WTC11 (cell line): ENCODE data around the gene RGS17. TPM values are rescaled to one million over a fixed set of nuclear protein-coding genes. Genes with fewer than 3 reads are reported as not detected.

ENCODE experiments used
- ATAC-seq: fragments of 200-7000 bp; cut with Tn5 transposase; 2 replicates; pipeline ENCODE4 v1.10.0; 2021; ENCODE audit warnings: mild to moderate bottlenecking, moderate library complexity
- CTCF ChIA-PET: fragments of 300-600 bp; sonication (Branson Sonifier 250); formaldehyde crosslinking; loops from one replicate; lab custom pipeline; 2021; ENCODE audit warnings: antibody characterized with exemption; lab: Charles Lee
- POLR2A ChIA-PET: fragments of 350-600 bp; sonication (Branson Sonifier 250); formaldehyde crosslinking; loops from one replicate; lab custom pipeline; 2021; ENCODE audit warnings: antibody characterized with exemption; lab: Charles Lee
- DNase-seq: peaks from one replicate; pipeline ENCODE4 v3.0.0; 2021; ENCODE audit warnings: low spot score
- H3K27ac Mint-ChIP-seq: 2 replicates; pipeline ENCODE4 v1.8.0; 2021; ENCODE audit warnings: mixed read lengths
- H3K27me3 Mint-ChIP-seq: 2 replicates; pipeline ENCODE4 v1.8.0; 2021; ENCODE audit warnings: low read depth, mild to moderate bottlenecking, moderate library complexity, mixed read lengths
- H3K36me3 Mint-ChIP-seq: 2 replicates; pipeline ENCODE4 v1.8.0; 2021; ENCODE audit warnings: mixed read lengths
- H3K4me1 Mint-ChIP-seq: 2 replicates; pipeline ENCODE4 v1.8.0; 2022; ENCODE audit warnings: mixed read lengths
- H3K4me3 Mint-ChIP-seq: 2 replicates; pipeline ENCODE4 v1.8.0; 2021; ENCODE audit warnings: mild to moderate bottlenecking, moderate library complexity, mixed read lengths
- H3K9me3 Mint-ChIP-seq: 2 replicates; pipeline ENCODE4 v1.8.0; 2021; ENCODE audit warnings: mixed read lengths
- AR ChIP-seq: fragments of 250-450 bp; sonication (Bioruptor Pico); IDR thresholded peaks from 2 replicates; pipeline ENCODE4 v1.9.0; 2021; ENCODE audit warnings: mild to moderate bottlenecking
- CREM ChIP-seq: sonication (generic); formaldehyde crosslinking; IDR thresholded peaks from 2 replicates; pipeline ENCODE4 v1.8.1; 2022; ENCODE audit warnings: mild to moderate bottlenecking, missing genetic modification reagents, moderate library complexity
- ELF4 ChIP-seq: sonication (generic); formaldehyde crosslinking; IDR thresholded peaks from 2 replicates; pipeline ENCODE4 v1.8.1; 2022; ENCODE audit warnings: low read depth, mild to moderate bottlenecking, moderate library complexity, missing genetic modification reagents
- EMX1 ChIP-seq: fragments of 250-450 bp; sonication (Bioruptor Pico); IDR thresholded peaks from 2 replicates; pipeline ENCODE4 v1.8.0; 2021; ENCODE audit warnings: mild to moderate bottlenecking
- FOXK1 ChIP-seq: sonication (generic); formaldehyde crosslinking; IDR thresholded peaks from 2 replicates; pipeline ENCODE4 v1.8.0; 2022; ENCODE audit warnings: mild to moderate bottlenecking, moderate library complexity, missing genetic modification reagents
- FOXP4 ChIP-seq: sonication (generic); formaldehyde crosslinking; IDR thresholded peaks from 2 replicates; pipeline ENCODE4 v1.8.0; 2022; ENCODE audit warnings: mild to moderate bottlenecking, missing genetic modification reagents
- JAZF1 ChIP-seq: fragments of 250-450 bp; sonication (Bioruptor Pico); IDR thresholded peaks from 2 replicates; pipeline ENCODE4 v1.9.0; 2021; ENCODE audit warnings: moderate library complexity, mild to moderate bottlenecking, inconsistent platforms
- JUN ChIP-seq: sonication (generic); formaldehyde crosslinking; IDR thresholded peaks from 2 replicates; pipeline ENCODE4 v1.8.0; 2023; ENCODE audit warnings: mild to moderate bottlenecking, missing genetic modification reagents
- MYBL2 ChIP-seq: sonication (generic); formaldehyde crosslinking; IDR thresholded peaks from 2 replicates; pipeline ENCODE4 v1.8.1; 2023; ENCODE audit warnings: mild to moderate bottlenecking, moderate library complexity, missing genetic modification reagents
- NFATC4 ChIP-seq: fragments of 250-450 bp; sonication (Bioruptor Pico); IDR thresholded peaks from 2 replicates; pipeline ENCODE4 v1.9.0; 2021; ENCODE audit warnings: mild to moderate bottlenecking
- NFE2L1 ChIP-seq: sonication (generic); formaldehyde crosslinking; IDR thresholded peaks from 2 replicates; pipeline ENCODE4 v1.8.1; 2023; ENCODE audit warnings: missing genetic modification reagents
- NFYB ChIP-seq: sonication (generic); formaldehyde crosslinking; conservative IDR thresholded peaks from 2 replicates; pipeline ENCODE4 v1.8.0; 2022; ENCODE audit warnings: low read depth, missing genetic modification reagents
- SMAD4 ChIP-seq: sonication (generic); formaldehyde crosslinking; IDR thresholded peaks from 2 replicates; pipeline ENCODE4 v1.8.0; 2022; ENCODE audit warnings: mild to moderate bottlenecking, missing genetic modification reagents
- TCF7 ChIP-seq: sonication (generic); formaldehyde crosslinking; IDR thresholded peaks from 2 replicates; pipeline ENCODE4 v1.8.0; 2022; ENCODE audit warnings: mild to moderate bottlenecking, low read depth, missing genetic modification reagents, moderate library complexity
- TEAD1 ChIP-seq: sonication (generic); formaldehyde crosslinking; IDR thresholded peaks from 2 replicates; pipeline ENCODE4 v1.8.0; 2022; ENCODE audit warnings: mild to moderate bottlenecking, missing genetic modification reagents
- ZNF232 ChIP-seq: sonication (generic); formaldehyde crosslinking; IDR thresholded peaks from 2 replicates; pipeline ENCODE4 v1.8.0; 2022; ENCODE audit warnings: mild to moderate bottlenecking, missing genetic modification reagents
- ZNF317 ChIP-seq: sonication (generic); formaldehyde crosslinking; IDR thresholded peaks from 2 replicates; pipeline ENCODE4 v1.8.1; 2023; ENCODE audit warnings: low read depth, mild to moderate bottlenecking, moderate library complexity, missing genetic modification reagents, borderline replicate concordance
- ZNF396 ChIP-seq: fragments of 250-450 bp; sonication (Bioruptor Pico); IDR thresholded peaks from 2 replicates; pipeline ENCODE4 v1.8.0; 2021; ENCODE audit warnings: mild to moderate bottlenecking, moderate library complexity, borderline replicate concordance
- ZNF416 ChIP-seq: fragments of 250-450 bp; sonication (Bioruptor Pico); IDR thresholded peaks from 2 replicates; pipeline ENCODE4 v1.9.0; 2021; ENCODE audit warnings: mild to moderate bottlenecking, inconsistent platforms
- total RNA-seq: library from RNA; stranded (reverse); gene quantifications from 3 replicates; pipeline ENCODE4 v1.2.3, GENCODE V29; 2021
- TF ChIP-seq, protein P1 (sequence below): sonication (generic); formaldehyde crosslinking; conservative IDR thresholded peaks from 2 replicates; pipeline ENCODE4 v1.8.1; 2023; ENCODE audit warnings: mild to moderate bottlenecking, low read depth, missing genetic modification reagents, moderate library complexity
- TF ChIP-seq, protein P2 (sequence below): sonication (generic); formaldehyde crosslinking; IDR thresholded peaks from 2 replicates; pipeline ENCODE4 v1.8.1; 2022; ENCODE audit warnings: missing genetic modification reagents, borderline replicate concordance
- TF ChIP-seq, protein P3 (sequence below): sonication (generic); formaldehyde crosslinking; IDR thresholded peaks from 2 replicates; pipeline ENCODE4 v1.8.0; 2022; ENCODE audit warnings: mild to moderate bottlenecking, missing genetic modification reagents
- TF ChIP-seq, protein P4 (sequence below): fragments of 250-450 bp; sonication (Bioruptor Pico); conservative IDR thresholded peaks from 2 replicates; pipeline ENCODE4 v1.9.0; 2021; ENCODE audit warnings: mild to moderate bottlenecking

Gene RGS17
- total RNA-seq, 1 experiment from 2014 or later: 9.3 TPM

DNA sequence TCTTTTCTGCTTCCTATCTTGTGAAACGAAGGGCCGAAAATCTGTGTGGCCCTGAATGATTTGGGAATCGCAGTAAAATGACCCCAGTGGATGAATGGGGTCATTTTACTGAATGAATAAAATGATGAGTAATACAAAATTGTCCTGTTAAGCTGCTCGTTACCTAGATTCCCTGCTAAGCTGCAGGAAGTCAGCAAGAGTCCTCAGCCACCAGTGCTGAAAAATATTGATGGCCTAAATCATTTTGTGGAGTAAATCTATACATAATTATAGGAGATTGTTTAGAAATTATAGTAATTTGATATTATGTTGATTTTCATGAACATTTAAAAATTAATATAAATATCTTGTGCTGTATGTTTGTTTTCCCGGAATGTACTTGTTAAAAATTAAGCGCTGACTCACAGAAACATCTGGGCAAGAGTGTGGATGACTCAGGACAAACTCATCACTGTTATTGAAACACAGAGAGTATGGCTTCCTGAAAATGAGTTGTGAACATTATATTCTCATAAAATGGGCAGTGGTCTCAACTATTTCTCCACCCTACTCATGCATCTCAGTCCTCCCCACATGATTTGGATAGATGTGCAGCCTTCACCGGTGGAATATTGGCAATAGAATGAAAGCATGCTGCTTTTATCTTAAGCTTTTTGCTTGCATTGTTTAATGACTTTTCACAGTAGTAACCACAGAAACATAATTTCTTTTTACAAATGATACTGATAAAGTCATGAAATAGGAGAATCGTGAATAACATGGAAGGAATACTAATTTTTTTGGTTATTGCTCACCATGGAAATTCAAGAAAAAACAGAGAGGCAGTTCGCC is 36.2 kb upstream of the RGS17 start:
- H3K36me3 Mint-ChIP-seq: no peaks in the 10 kb centered on the region
- ChIA-PET POLR2A (no interaction called here), CTCF (no interaction called here)
- ATAC-seq (no peak), DNase-seq (no peak)
- TF ChIP-seq NFATC4 (CRISPR knock-in tag) (no peak), FOXP4 (no peak), SMAD4 (no peak), NFYB (no peak), JAZF1 (CRISPR knock-in tag) (no peak), ZNF232 (no peak), TCF7 (CRISPR knock-in tag) (no peak), NFE2L1 (no peak), ZNF396 (CRISPR knock-in tag) (no peak), TEAD1 (CRISPR knock-in tag) (no peak)
- TF ChIP-seq, protein P1, sequence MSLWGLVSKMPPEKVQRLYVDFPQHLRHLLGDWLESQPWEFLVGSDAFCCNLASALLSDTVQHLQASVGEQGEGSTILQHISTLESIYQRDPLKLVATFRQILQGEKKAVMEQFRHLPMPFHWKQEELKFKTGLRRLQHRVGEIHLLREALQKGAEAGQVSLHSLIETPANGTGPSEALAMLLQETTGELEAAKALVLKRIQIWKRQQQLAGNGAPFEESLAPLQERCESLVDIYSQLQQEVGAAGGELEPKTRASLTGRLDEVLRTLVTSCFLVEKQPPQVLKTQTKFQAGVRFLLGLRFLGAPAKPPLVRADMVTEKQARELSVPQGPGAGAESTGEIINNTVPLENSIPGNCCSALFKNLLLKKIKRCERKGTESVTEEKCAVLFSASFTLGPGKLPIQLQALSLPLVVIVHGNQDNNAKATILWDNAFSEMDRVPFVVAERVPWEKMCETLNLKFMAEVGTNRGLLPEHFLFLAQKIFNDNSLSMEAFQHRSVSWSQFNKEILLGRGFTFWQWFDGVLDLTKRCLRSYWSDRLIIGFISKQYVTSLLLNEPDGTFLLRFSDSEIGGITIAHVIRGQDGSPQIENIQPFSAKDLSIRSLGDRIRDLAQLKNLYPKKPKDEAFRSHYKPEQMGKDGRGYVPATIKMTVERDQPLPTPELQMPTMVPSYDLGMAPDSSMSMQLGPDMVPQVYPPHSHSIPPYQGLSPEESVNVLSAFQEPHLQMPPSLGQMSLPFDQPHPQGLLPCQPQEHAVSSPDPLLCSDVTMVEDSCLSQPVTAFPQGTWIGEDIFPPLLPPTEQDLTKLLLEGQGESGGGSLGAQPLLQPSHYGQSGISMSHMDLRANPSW (CRISPR knock-in tag): no peak
- TF ChIP-seq, protein P2, sequence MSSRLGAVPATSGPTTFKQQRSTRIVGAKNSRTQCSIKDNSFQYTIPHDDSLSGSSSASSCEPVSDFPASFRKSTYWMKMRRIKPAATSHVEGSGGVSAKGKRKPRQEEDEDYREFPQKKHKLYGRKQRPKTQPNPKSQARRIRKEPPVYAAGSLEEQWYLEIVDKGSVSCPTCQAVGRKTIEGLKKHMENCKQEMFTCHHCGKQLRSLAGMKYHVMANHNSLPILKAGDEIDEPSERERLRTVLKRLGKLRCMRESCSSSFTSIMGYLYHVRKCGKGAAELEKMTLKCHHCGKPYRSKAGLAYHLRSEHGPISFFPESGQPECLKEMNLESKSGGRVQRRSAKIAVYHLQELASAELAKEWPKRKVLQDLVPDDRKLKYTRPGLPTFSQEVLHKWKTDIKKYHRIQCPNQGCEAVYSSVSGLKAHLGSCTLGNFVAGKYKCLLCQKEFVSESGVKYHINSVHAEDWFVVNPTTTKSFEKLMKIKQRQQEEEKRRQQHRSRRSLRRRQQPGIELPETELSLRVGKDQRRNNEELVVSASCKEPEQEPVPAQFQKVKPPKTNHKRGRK (CRISPR knock-in tag): no peak
- no peak overlapping the region for H3K27ac Mint-ChIP-seq
- peaks cover 3% of the 10 kb centered on the region; the same call in 1 of the 2 replicates for H3K9me3 Mint-ChIP-seq
- no peak overlapping the region for H3K4me3 Mint-ChIP-seq
- peaks cover 3% of the 10 kb centered on the region; the same call in 1 of the 2 replicates for H3K4me1 Mint-ChIP-seq
- H3K27me3 Mint-ChIP-seq: no peaks in the 10 kb centered on the region

- Mint-ChIP-seq H3K9me3 (peaks cover 4% of the 10 kb centered on the region), H3K4me3 (no peak overlapping the region), H3K27me3 (no peaks in the 10 kb centered on the region), H3K27ac (no peak overlapping the region), H3K4me1 (peaks cover 3% of the 10 kb centered on the region; the same call in 1 of the 2 replicates), H3K36me3 (no peaks in the 10 kb centered on the region)
- ATAC-seq: no peak
- DNase-seq: no peak
- ChIA-PET POLR2A (no interaction called here), CTCF (interaction anchor here (0.9 kb wide), 1 partner anchor 131 kb away, joined by 3 read pairs; no protein-coding TSS in a partner anchor)
- no peak for TF ChIP-seq ZNF317 (CRISPR knock-in tag)
- TF ChIP-seq ELF4: no peak
- TF ChIP-seq ZNF232: no peak
- no peak for TF ChIP-seq NFYB
- TF ChIP-seq, protein P3, sequence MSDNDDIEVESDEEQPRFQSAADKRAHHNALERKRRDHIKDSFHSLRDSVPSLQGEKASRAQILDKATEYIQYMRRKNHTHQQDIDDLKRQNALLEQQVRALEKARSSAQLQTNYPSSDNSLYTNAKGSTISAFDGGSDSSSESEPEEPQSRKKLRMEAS (CRISPR knock-in tag): no peak
- TF ChIP-seq AR (CRISPR knock-in tag): no peak
- no peak for TF ChIP-seq MYBL2 (CRISPR knock-in tag)
- no peak for TF ChIP-seq JUN
- TF ChIP-seq EMX1 (CRISPR knock-in tag): no peak
- TF ChIP-seq, protein P4, sequence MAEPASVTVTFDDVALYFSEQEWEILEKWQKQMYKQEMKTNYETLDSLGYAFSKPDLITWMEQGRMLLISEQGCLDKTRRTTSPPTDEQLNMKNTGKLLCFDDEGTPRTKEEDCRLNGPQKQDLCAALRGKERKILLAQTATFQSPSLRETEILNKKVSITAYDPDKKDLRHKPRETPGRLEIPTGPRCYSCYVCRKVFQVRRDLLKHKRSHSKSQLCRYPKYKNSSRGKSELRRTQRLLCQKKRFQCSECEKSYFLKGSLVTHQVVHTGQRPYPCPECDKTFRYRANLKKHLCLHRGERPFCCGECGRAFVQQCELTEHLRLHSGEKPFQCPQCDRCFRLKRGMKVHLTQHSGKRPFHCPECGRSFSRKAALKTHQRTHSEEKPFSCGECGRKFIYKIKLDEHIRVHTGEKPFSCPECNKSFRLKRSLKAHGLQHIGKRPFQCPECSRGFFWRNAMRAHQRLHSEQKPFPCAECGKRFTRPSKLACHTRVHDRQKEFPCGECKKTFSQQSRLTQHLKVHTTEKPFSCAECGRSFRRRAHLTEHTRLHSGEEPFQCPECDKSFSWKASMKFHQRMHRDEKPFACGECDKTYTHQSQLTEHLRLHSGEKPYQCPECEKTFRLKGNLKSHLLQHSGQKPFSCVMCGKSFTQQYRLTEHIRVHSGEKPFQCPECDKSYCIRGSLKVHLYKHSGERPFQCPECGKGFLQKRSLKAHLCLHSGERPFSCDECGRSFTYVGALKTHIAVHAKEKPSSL (CRISPR knock-in tag): no peak
- TF ChIP-seq CREM: no peak
- TF ChIP-seq ZNF416 (CRISPR knock-in tag): no peak
- TF ChIP-seq NFE2L1: no peak
- TF ChIP-seq FOXK1 (CRISPR knock-in tag): no peak
Measured at GRCh38 chr6:153162646-153163045, 31.6 kb upstream of the RGS17 start.
